Heart left ventricle (tissue), 16 donors: ENCODE results near the gene PDE3A. TPM values are rescaled to one million over a fixed set of nuclear protein-coding genes. Genes with fewer than 3 reads are reported as not detected.

Experiments
- ATAC-seq, 4 donors: fragments of 200-7000 bp; cut with Tn5 transposase; one replicate each; pipeline ENCODE4 v1.9.1; 2020 to 2022; ENCODE audit warnings: moderate library complexity in 4 of 4, mild to moderate bottlenecking in 3 of 4, moderate number of reproducible peaks in 1 of 4
- DNase-seq, 5 donors: peaks; one replicate each; pipeline ENCODE4 v3.0.0-alpha.2; 2020
- H3K27ac ChIP-seq, 12 donors: fragments of 200-600 bp; sonication (generic) in 4 of 12; one replicate each; pipeline versions ENCODE4 v1.5.0 to v1.8.0; 2016 to 2022; ENCODE audit warnings: mild to moderate bottlenecking in 2 of 12
- H3K27me3 ChIP-seq, 9 donors: fragments of 200-600 bp; sonication (generic) in 2 of 9; one replicate each; pipeline versions ENCODE4 v1.5.1 to v1.8.0; 2016 to 2022; ENCODE audit warnings: mild to moderate bottlenecking in 3 of 9
- H3K36me3 ChIP-seq, 9 donors: fragments of 200-600 bp; sonication (generic) in 2 of 9; one replicate each; pipeline versions ENCODE4 v1.5.0 to v1.8.0; 2018 to 2022; ENCODE audit warnings: mild to moderate bottlenecking in 2 of 9
- H3K4me1 ChIP-seq, 12 donors: fragments of 200-600 bp; sonication (generic) in 4 of 12; one replicate each; pipeline versions ENCODE4 v1.5.0 to v1.8.0; 2016 to 2022; ENCODE audit warnings: mild to moderate bottlenecking in 3 of 12
- H3K4me3 ChIP-seq, 12 donors: fragments of 200-600 bp; sonication (generic) in 4 of 12; one replicate each; pipeline versions ENCODE4 v1.5.0 to v1.8.0; 2017 to 2022; ENCODE audit warnings: mild to moderate bottlenecking in 9 of 12, moderate library complexity in 4 of 12
- H3K9me3 ChIP-seq, 12 donors: fragments of 200-600 bp; sonication (generic) in 4 of 12; one replicate each; pipeline versions ENCODE4 v1.5.0 to v1.8.0; 2016 to 2022; ENCODE audit warnings: mild to moderate bottlenecking in 1 of 12
- POLR2A ChIP-seq, 2 donors: fragments of 450-650 bp; IDR thresholded peaks; one replicate each; pipeline ENCODE4 v1.6.1; 2017; ENCODE audit warnings: antibody characterized with exemption in 2 of 2, mild to moderate bottlenecking in 2 of 2, moderate library complexity in 2 of 2
- WGBS, 4 donors: extraction: QIAGEN DNeasy Blood & Tissue Kit in 2 of 4; methylation state at CpG; one replicate each; pipeline versions ENCODE4 v1.1.5 to v1.1.7; 2013 to 2018; 5-methylcytosine and 5-hydroxymethylcytosine counted together
- intact Hi-C, 10 donors: fragments of 100-400 bp; cut with DNase I; formaldehyde crosslinking; loops; one replicate each; pipeline versions ENCODE4 v1.11.1 to v1.14.2; 2022
- polyA plus RNA-seq, 2 donors: library from polyadenylated mRNA; stranded (reverse); fragments of 200-250 nt; gene quantifications; one replicate each; pipeline ENCODE4 v1.2.3, GENCODE V29; 2013
- total RNA-seq, 9 donors: library from RNA; depleted of rRNA in 2 of 9; stranded (reverse); fragments of >200 nt in 2 of 9; fragmentation: NEBNext Ultra II Directional in 3 of 9; extraction: Animal tissue kit (Norgen Biotek cat#: 25700) in 3 of 9; gene quantifications; one replicate each; pipeline versions ENCODE4 v1.1.0 to v1.2.4, GENCODE V29; 2016 to 2023
- TF ChIP-seq, protein P1 (sequence below), 12 donors: fragments of 200-600 bp; sonication (generic) in 4 of 12; IDR thresholded peaks; one replicate each; pipeline versions ENCODE4 v1.5.0 to v1.8.0; 2018 to 2022; ENCODE audit warnings: antibody characterized with exemption in 12 of 12, mild to moderate bottlenecking in 5 of 12
- donor health status: ischemic (EF 13 %, LVEDD 7.1; RV severe dilation, severe dysfunction).
- donor health status: healthy with polysubstance abuse.
- donor health status: DM: no; HTN: yes; CAD: no.
- donor health status: DM: no; HTN: no; CAD: no.
- donor health status: ischemic (EF 25% LVEDD 6.9; RV normal size, moderate dysfunction).
- donor health status: ischemic (EF 25% LVEDD 5.7; RV mildly dilated, moderate dysfunction).
- donor health status: healthy.
- donor health status: DM: yes; HTN: yes; CAD: no.
- donor health status: ischemic (EF 35%, LVEDD 5.7; RV mildly dilated, moderate dysfunction).
- donor health status: nonischemic (EF 11% LVEDD 7.7; RV severe dilation, severe dysfunction).
- donor health status: DM: yes; HTN: yes; CAD: no.
- donor health status: PGD.
- donor health status: ischemic (EF 29% LVEDD 5.4; RV normal size, mild dysfunction).
- donor health status: nonischemic (EF 23%, LVEDD 6.1; RV moderate dilation, normal function).

Gene PDE3A
- total and polyA plus RNA-seq, 11 donors, result 44.5 to 295 (median 183) TPM

DNA sequence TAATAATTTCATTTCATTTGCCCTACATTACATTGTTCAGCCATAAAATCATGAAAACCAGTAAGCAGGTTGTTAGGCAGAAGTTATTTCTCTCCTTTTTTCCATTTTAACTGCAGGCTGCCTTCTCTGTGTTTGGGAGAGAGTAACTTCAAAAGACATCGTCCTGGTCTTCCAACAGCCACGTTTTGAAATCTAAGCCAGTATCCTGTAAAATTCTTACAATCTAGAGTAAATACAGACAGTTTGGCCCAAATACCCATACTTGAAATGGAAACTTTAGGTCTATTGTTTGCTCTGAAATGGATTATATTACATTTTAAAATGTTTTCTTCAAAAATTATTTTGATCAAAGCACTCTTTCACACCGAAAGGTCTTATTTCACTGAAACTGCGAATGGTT is 260.7 kb downstream of the PDE3A start:
- Histone ChIP-seq H3K27ac (peak overlapping the region in 9 of 12 donors; percentile 1 to 72 (median 38)), H3K4me3 (no peak overlapping the region), H3K9me3 (no peaks in the 10 kb centered on the region), H3K4me1 (peaks cover 0 to 42% (median 20%) of the 10 kb centered on the region in 12 donors), H3K27me3 (no peaks in the 10 kb centered on the region), H3K36me3 (peaks cover 0 to 75% (median 3%) of the 10 kb centered on the region in 9 donors)
- 46 to 58% (median 52%) methylated on average over 4 of the region's 4 CpGs for WGBS, 4 donors
- DNase-seq (no peak), ATAC-seq (no peak)
- TF ChIP-seq, protein P1, sequence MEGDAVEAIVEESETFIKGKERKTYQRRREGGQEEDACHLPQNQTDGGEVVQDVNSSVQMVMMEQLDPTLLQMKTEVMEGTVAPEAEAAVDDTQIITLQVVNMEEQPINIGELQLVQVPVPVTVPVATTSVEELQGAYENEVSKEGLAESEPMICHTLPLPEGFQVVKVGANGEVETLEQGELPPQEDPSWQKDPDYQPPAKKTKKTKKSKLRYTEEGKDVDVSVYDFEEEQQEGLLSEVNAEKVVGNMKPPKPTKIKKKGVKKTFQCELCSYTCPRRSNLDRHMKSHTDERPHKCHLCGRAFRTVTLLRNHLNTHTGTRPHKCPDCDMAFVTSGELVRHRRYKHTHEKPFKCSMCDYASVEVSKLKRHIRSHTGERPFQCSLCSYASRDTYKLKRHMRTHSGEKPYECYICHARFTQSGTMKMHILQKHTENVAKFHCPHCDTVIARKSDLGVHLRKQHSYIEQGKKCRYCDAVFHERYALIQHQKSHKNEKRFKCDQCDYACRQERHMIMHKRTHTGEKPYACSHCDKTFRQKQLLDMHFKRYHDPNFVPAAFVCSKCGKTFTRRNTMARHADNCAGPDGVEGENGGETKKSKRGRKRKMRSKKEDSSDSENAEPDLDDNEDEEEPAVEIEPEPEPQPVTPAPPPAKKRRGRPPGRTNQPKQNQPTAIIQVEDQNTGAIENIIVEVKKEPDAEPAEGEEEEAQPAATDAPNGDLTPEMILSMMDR (IDR thresholded peaks at IDR 0.05), result no peak
- TF ChIP-seq POLR2A (IDR thresholded peaks at IDR 0.05), result no peak
- intact Hi-C loops, result loop anchor here in 1 of 10 donors (10.0 kb wide), 1 partner anchor 714 kb away; no protein-coding TSS in a partner anchor

DNA sequence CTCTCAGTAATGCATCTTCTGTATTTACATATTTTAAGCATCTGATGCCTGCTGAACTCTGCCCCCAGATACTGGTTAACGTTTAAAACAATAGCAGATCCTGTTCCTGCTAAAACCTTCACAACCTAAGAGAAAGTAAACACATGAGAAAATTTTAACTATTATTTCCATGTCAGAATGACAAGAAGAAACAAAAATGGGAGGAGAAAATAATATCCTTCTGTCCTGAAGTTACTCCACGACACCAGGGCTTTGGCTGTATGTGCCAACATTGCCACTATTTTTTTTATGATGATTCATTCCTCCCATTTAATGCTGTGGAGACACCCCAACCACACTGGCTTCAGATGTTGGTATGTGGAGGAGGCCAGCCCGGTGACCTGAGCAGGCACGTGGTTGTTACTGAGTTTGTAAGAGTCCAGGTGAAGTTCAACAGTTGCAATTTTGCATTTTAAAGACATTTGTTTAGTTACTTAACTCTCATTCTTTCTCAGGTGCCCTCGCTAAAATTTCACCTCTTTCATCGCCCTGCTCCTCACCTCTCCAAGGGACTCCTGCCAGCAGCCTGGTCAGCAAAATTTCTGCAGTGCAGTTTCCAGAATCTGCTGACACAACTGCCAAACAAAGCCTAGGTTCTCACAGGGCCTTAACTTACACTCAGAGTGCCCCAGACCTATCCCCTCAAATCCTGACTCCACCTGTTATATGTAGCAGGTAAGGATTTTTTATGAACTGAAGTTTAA is 261.2 kb downstream of the PDE3A start:
- Histone ChIP-seq H3K4me3 (no peak overlapping the region), H3K36me3 (peaks cover 0 to 75% (median 4%) of the 10 kb centered on the region in 9 donors), H3K27ac (peak overlapping the region in 10 of 12 donors; percentile 1 to 72 (median 37)), H3K9me3 (no peaks in the 10 kb centered on the region), H3K4me1 (peaks cover 0 to 42% (median 20%) of the 10 kb centered on the region in 12 donors), H3K27me3 (no peaks in the 10 kb centered on the region)
- DNase-seq (peak in 2 of 5 donors; percentile 30 to 56), ATAC-seq (peak; percentile 42 to 80 (median 78))
- intact Hi-C loops, result loop anchor here in 1 of 10 donors (10.0 kb wide), 1 partner anchor 715 kb away; no protein-coding TSS in a partner anchor
- 30 to 38% (median 35%) methylated on average over 6 of the region's 6 CpGs for WGBS, 4 donors
- TF ChIP-seq, protein P1 (IDR thresholded peaks at IDR 0.05), result no peak
- TF ChIP-seq POLR2A (IDR thresholded peaks at IDR 0.05), result no peak

DNA sequence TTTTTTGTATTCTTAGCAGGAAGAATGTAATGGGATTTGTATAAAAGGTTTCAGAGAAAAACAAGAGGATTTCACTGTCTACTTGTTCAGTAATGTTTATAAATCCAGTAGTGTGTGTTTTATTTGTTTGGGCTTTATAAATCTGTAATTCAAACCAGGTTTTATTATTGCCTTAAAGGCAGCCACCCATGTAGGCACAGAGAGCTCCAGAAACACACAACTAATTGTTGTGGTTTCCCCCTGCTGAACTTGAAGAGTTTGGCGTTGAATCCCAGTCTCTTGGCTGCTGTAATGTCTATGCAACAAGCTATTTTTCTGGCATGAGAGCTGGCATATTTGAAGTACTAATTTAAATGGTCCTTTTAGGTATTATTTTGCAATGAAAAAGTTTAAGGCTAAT is 263.4 kb downstream of the PDE3A start:
- no peak overlapping the region for H3K4me3 ChIP-seq
- TF ChIP-seq POLR2A (IDR thresholded peaks at IDR 0.05), result no peak
- TF ChIP-seq, protein P1 (IDR thresholded peaks at IDR 0.05), result no peak
- ATAC-seq (no peak), DNase-seq (no peak)
- H3K9me3 ChIP-seq, result no peaks in the 10 kb centered on the region
- H3K27me3 ChIP-seq, result no peaks in the 10 kb centered on the region
- H3K36me3 ChIP-seq, result peaks cover 0 to 77% (median 19%) of the 10 kb centered on the region in 9 donors
- H3K4me1 ChIP-seq, result peaks cover 0 to 42% (median 19%) of the 10 kb centered on the region in 12 donors
- no peak overlapping the region for H3K27ac ChIP-seq
- 60 to 75% (median 66%) methylated on average over 1 of the region's 1 CpG for WGBS, 4 donors
- intact Hi-C loops, result no loop called here

DNA sequence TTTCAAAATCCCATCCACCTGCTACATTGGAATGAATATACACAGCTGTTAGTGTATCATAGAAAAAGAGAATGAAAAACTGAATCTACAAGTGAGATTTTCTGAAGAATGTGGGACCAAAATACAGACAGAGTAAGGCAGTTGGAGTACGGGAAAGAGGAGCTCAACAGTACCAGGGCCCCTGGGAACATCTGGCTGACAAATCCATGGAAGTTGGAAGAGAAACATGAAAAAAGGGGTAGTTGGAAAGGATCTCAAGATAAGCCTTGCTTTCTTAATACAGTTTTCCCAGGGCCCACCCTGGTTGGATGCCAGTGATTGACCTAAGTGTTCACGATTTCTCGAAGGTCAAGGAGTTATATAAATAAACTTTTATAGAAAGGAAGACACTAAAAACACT is 272.8 kb downstream of the PDE3A start:
- no peak for TF ChIP-seq POLR2A (IDR thresholded peaks at IDR 0.05)
- TF ChIP-seq, protein P1 (IDR thresholded peaks at IDR 0.05), result no peak
- Histone ChIP-seq H3K4me3 (no peak overlapping the region), H3K27ac (no peak overlapping the region), H3K27me3 (no peaks in the 10 kb centered on the region), H3K9me3 (no peaks in the 10 kb centered on the region), H3K4me1 (peaks cover 0 to 15% (median 0%) of the 10 kb centered on the region in 12 donors), H3K36me3 (peaks cover 0 to 84% (median 16%) of the 10 kb centered on the region in 9 donors)
- WGBS, 4 donors, result 35 to 59% (median 39%) methylated on average over 3 of the region's 3 CpGs
- DNase-seq (peak in 1 of 5 donors; percentile 27), ATAC-seq (peak in 1 of 4 donors; percentile 34)
- intact Hi-C loops, result loop anchor here in 3 of 10 donors (10.0 kb wide), 2 partner anchors 154 to 164 kb away; no protein-coding TSS in a partner anchor
